ENCODE results near the gene SNRPA1.
A peak's percentile ranks its signal among the peaks of the same experiment; 100 is the strongest.

Gene SNRPA1

DNA sequence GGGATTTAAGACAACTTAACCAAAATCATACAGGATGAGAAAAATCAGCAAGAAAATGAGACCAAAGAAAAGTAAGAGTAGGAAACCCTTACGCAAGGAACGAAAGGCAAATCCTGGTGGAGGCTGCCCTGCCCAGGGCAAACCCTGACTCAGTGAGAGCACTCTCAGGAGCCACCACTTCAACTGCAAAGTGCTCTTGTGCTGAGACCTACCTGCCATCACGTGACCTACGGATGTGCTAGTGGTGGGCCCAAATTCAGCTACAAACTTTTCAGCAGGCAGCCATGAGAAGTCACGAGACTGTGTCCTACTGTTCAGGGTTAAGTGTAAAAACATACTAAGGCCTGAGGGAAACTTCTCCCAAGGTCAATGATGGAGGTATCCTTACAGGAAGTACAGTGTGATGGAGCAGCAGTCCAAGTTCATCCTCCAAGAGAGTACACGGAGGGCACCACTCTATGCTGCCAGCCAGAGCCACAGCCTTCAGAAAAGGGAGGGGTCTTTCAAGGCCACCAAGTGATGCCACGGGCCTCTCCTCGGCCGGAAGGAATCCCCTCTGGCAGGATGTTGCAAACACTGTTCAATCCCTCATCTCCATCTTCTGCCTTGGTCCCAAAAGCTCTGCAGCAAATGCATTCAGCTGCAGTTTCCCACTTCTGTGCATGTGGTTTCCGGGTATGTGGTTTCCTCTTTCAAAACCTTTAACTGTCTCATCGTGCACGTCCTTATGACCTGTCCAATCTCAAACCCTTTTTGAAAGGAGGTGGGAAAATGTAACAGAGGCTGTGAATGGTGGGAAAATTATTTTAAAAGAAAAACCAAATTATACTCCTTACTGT lies 52.7 kb downstream of the SNRPA1 start:
- peak; percentile 9 for DNase-seq (ENCODE audit: low spot score)

GRCh38 chr15:101240358-101240757 lies 54.7 kb downstream of the SNRPA1 start:
- DNase-seq (ENCODE audit: low spot score): no peak

GRCh38 chr15:101239724-101240136 lies 55.3 kb downstream of the SNRPA1 start:
- DNase-seq (ENCODE audit: low spot score): no peak

DNA sequence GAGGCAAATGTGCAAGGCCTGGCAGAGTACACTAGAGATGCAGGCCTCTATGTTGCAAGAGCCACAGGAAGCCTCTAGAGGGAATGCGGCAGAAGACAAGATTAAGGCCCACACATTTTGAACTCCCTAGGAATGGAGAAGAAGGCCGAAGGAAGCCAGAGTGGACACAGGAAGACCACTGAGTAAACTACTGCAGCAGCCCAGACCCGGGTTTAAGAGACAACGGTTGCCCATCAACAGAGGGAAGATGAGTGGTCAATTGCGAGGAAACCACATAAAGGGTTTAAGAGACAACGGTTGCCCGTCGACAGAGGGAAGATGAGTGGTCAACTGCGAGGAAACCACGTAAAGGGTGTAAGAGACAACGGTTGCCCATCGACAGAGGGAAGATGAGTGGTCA lies 57.8 kb downstream of the SNRPA1 start:
- no peak for DNase-seq (ENCODE audit: low spot score)

DNA sequence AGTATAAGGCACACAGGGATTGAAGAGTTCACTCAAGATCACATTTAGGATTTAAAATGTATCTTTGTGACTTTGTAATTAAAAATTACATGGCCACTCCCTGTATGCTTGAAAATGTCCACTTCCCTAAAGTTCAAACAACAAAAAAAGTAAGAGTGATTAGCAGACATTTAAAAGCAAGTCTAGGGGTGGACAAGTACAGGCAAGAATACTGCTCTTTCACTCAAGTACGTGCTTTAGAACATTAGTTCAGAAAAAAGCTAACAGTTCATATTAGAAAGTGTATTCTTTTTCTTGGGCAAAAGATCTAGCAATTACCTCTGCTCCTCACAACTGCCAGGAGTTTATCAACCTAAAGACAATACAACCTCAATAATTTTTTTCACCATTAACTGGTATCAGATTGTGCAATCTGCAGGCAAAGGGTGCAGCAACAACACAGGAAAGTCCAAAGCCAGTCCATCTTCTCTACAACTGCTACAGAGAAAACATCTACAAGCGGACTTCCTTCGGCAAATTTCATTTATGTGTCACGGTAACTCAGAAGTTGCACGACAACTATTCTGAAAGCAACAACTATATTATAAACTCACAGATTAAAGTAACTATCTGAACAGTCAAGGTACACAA lies 61.3 kb downstream of the SNRPA1 start:
- no peak for DNase-seq (ENCODE audit: low spot score)

GRCh38 chr15:101232677-101233076 lies 62.4 kb downstream of the SNRPA1 start:
- DNase-seq (ENCODE audit: low spot score): no peak
